GM10847 (cell line): ENCODE results near the gene OR1L6.

ENCODE experiments used
- POLR2A ChIP-seq: IDR thresholded peaks from 2 replicates; pipeline ENCODE4 v1.6.1; 2011; ENCODE audit not compliant: insufficient read length; ENCODE audit errors: extremely low read depth

OR1L6 gene

DNA sequence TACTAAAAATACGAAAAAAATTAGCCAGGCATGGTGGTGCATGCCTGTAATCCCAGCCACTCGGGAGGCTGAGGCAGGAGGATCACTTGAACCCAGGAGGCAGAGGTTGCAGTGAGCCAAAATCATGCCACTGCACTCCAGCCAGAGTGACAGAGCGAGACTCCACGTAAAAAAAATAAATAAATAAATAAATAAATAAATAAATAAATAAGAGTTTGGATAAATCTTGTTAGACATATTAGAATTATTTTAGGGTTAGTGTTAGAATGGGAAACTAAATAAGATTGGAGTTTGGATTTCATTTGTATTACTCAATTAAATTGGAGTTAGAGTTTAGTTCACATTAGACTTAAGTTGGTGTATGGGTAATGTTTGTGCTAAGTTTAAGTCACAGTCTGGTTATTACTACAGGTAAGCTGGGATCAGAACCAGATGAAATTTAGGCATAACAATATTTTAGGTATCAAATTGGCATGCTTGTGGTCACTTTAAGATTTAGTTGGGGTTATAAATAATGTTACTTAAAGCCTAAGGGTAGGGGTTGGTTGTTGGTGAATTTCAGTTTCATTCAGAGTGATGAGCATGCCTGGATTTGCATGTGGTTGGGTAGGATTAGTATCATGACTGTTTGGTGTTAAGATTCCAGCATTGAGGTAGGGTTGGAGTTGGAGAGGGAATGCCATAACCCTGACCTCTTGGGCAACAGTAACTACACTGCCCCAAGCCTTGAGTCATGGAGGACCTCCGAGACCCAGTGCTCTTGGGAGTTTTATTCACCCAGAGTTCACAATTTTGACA, 50.0 kb downstream of the OR1L6 start:
- TF ChIP-seq POLR2A = no peak

DNA sequence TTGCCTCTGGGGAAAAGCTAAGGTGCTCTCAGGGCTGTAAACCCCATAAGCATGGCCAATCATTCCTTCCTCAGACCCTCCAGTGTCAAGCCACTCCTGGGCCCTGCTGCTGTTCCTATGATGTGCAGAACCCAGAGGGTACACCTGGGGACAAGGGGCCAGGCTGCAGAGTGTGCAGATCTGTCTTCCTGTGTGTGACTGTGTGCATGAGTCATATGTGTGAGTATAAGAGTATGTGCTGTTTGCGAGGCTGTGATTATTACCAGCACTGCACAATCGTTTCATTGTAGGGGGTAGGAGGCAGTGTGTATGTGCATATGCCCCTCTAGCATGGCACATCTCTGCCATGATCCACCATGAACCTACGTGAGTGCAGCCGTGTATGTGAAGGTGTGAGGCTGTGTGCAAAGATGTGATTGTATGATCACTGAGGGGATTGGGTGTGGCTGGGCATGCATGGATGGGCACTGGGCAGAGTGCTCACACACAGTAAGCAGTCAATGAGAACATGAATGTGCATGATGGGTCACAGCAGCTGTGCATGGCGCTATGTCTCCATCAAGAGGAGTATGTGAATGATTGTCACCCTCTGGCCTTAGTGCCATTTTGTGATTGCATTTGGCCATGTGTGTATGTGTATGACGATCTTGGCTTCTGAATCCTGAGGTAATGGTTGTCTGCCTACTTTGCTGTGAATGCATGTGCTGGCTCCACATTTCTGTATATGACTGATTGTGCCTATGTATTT, 55.4 kb downstream of the OR1L6 start:
- TF ChIP-seq POLR2A = no peak
